BLaER1 treated with 17β-estradiol and CSF1 and Interleukin-3, amounts not matched to agents 10 nM and 100 nM (cell line): ENCODE results near the gene HYAL4.

Source experiments
- H3K27ac ChIP-seq, 11 experiments: shearing (Covaris generic); formaldehyde crosslinking; 2 replicates each; pipeline ENCODE4 v1.8.1; 2022
- H3K27me3 ChIP-seq, 11 experiments: shearing (Covaris generic); formaldehyde crosslinking; 2 replicates each; pipeline ENCODE4 v1.8.1; 2022
- H3K36me3 ChIP-seq, 11 experiments: shearing (Covaris generic); formaldehyde crosslinking; 2 replicates each; pipeline ENCODE4 v1.8.1; 2022
- H3K4me1 ChIP-seq, 10 experiments: shearing (Covaris generic); formaldehyde crosslinking; 2 replicates each; pipeline ENCODE4 v1.8.1; 2022
- H3K4me2 ChIP-seq, 11 experiments: shearing (Covaris generic); formaldehyde crosslinking; 2 replicates each; pipeline ENCODE4 v1.8.1; 2022
- H3K4me3 ChIP-seq, 10 experiments: shearing (Covaris generic); formaldehyde crosslinking; 2 replicates each; pipeline ENCODE4 v1.8.1; 2022
- H3K9ac ChIP-seq, 11 experiments: shearing (Covaris generic); formaldehyde crosslinking; 2 replicates each; pipeline ENCODE4 v1.8.1; 2022
- H3K9me3 ChIP-seq, 11 experiments: shearing (Covaris generic); formaldehyde crosslinking; replicated peaks in 1 of 11; 2 replicates each; pipeline ENCODE4 v1.8.1; 2022
- H4K20me1 ChIP-seq, 11 experiments: shearing (Covaris generic); formaldehyde crosslinking; 2 replicates each; pipeline ENCODE4 v1.8.1; 2022
- Cebpa-rat ChIP-seq, 11 experiments: shearing (Covaris generic); IDR thresholded peaks; 2 replicates each; pipeline ENCODE4 v1.8.1; 2022

The HYAL4 gene

GRCh38 chr7:123923599-123923998 is 78.6 kb downstream of the HYAL4 start:
- peaks cover 0 to 10% (median 0%) of the 10 kb centered on the region in 11 experiments; a peak in 3 of 22 replicates for H3K9me3 ChIP-seq
- H3K27ac ChIP-seq = no peak overlapping the region
- no peaks in the 10 kb centered on the region for H3K27me3 ChIP-seq
- no peak overlapping the region for H3K9ac ChIP-seq
- H3K4me1 ChIP-seq = no peaks in the 10 kb centered on the region
- TF ChIP-seq Cebpa-rat (IDR thresholded peaks at IDR 0.05) = no peak
- H3K4me3 ChIP-seq = no peak overlapping the region
- H4K20me1 ChIP-seq = no peaks in the 10 kb centered on the region
- H3K4me2 ChIP-seq = no peak overlapping the region
- no peaks in the 10 kb centered on the region for H3K36me3 ChIP-seq

GRCh38 chr7:123924941-123925340 is 80.0 kb downstream of the HYAL4 start, which contains the start of gene SPAM1:
SPAM1 (plus strand) TSS chr7:123925241; CDS start chr7:123953571, 28,330 bp downstream.
- Histone ChIP-seq H3K4me3 (no peak within 1 kb of the TSS), H3K36me3 (no peaks in the 10 kb centered on the region), H3K27me3 (no peaks in the 10 kb centered on the region), H3K4me1 (no peaks in the 10 kb centered on the region), H4K20me1 (no peaks in the 10 kb centered on the region), H3K4me2 (no peak within 1 kb of the TSS), H3K9ac (no peak within 1 kb of the TSS), H3K9me3 (peaks cover 0 to 10% (median 0%) of the 10 kb centered on the region in 11 experiments; a peak in 3 of 22 replicates), H3K27ac (no peak within 1 kb of the TSS)
- TF ChIP-seq Cebpa-rat (IDR thresholded peaks at IDR 0.05) = no peak
